SK-N-SH (cell line): Measurements from ENCODE around the gene PXDN. TPM values are rescaled to one million over a fixed set of nuclear protein-coding genes. Genes with fewer than 3 reads are reported as not detected.

Source experiments
- CTCF ChIA-PET: fragments of 300-600, 350-600 bp; formaldehyde crosslinking; extraction: SDS; loops from one replicate; lab custom pipeline; 2021; lab: Yijun Ruan, JAX
- POLR2A ChIA-PET: fragments of 350-600 bp; sonication (Branson Sonifier 250); formaldehyde crosslinking; extraction: SDS; loops from one replicate; lab custom pipeline; 2020; ENCODE audit warnings: antibody characterized with exemption, inconsistent platforms; lab: Yijun Ruan, JAX
- DNase-seq: peaks from one replicate; pipeline ENCODE4 v3.0.0; 2012
- H2AFZ ChIP-seq: fragments of 200-600 bp; sonication (generic); 2 replicates; pipeline ENCODE4 v1.8.1; 2016; ENCODE audit warnings: antibody characterized with exemption, mild to moderate bottlenecking, low read depth
- H3F3A ChIP-seq: fragments of 200-600 bp; sonication (generic); replicated peaks from 2 replicates; pipeline ENCODE3; 2016; ENCODE audit warnings: antibody characterized with exemption, mild to moderate bottlenecking; ENCODE audit not compliant: insufficient read depth
- H3K27ac ChIP-seq, 2 experiments: fragments of 200-500 bp in 1 of 2; fragments of 200-600 bp in 1 of 2; sonication (Bioruptor generic) in 1 of 2; sonication (generic), shearing (Covaris generic) in 1 of 2; 2 replicates each; pipeline versions ENCODE4 v1.5.1 to v1.6.1; 2014 to 2016; ENCODE audit warnings: low read depth in 2 of 2, inconsistent platforms in 1 of 2, low read length in 1 of 2, mild to moderate bottlenecking in 1 of 2, mixed read lengths in 1 of 2
- H3K27me3 ChIP-seq: fragments of 200-600 bp; sonication (generic), shearing (Covaris generic); 2 replicates; pipeline ENCODE4 v1.6.1; 2016; ENCODE audit warnings: mixed run types; ENCODE audit not compliant: insufficient read depth
- H3K36me3 ChIP-seq, 2 experiments: fragments of 200-500 bp in 1 of 2; fragments of 200-600 bp in 1 of 2; sonication (Bioruptor generic) in 1 of 2; sonication (generic) in 1 of 2; replicated peaks in 1 of 2; 2 replicates each; pipeline versions ENCODE3 to v1.5.1; 2014 to 2016; ENCODE audit warnings: low read length in 1 of 2, mild to moderate bottlenecking in 1 of 2; ENCODE audit not compliant: insufficient read depth in 2 of 2, control insufficient read depth in 1 of 2
- H3K4me1 ChIP-seq, 2 experiments: fragments of 200-500 bp in 1 of 2; fragments of 200-600 bp in 1 of 2; sonication (Bioruptor generic) in 1 of 2; sonication (generic), shearing (Covaris generic) in 1 of 2; 2 replicates each; pipeline versions ENCODE4 v1.5.1 to v1.6.1; 2014 to 2016; ENCODE audit warnings: low read depth in 1 of 2, low read length in 1 of 2, mixed run types in 1 of 2; ENCODE audit not compliant: insufficient read depth in 2 of 2, control insufficient read depth in 1 of 2
- H3K4me2 ChIP-seq: fragments of 200-600 bp; sonication (generic), shearing (Covaris generic); 2 replicates; pipeline ENCODE4 v1.6.1; 2017; ENCODE audit warnings: mixed run types
- H3K4me3 ChIP-seq, 2 experiments: fragments of 200-500 bp in 1 of 2; fragments of 200-600 bp in 1 of 2; sonication (Bioruptor generic) in 1 of 2; sonication (generic), shearing (Covaris generic) in 1 of 2; 2 replicates each; pipeline versions ENCODE4 v1.5.1 to v1.8.1; 2014 to 2016; ENCODE audit warnings: low read depth in 2 of 2, inconsistent platforms in 1 of 2, low read length in 1 of 2, mild to moderate bottlenecking in 1 of 2, mixed read lengths in 1 of 2, moderate library complexity in 1 of 2
- H3K79me2 ChIP-seq: fragments of 200-600 bp; sonication (generic); 2 replicates; pipeline ENCODE4 v1.8.1; 2017; ENCODE audit warnings: mild to moderate bottlenecking; ENCODE audit not compliant: insufficient read depth
- H3K9ac ChIP-seq: fragments of 200-600 bp; sonication (generic); 2 replicates; pipeline ENCODE4 v1.6.1; 2017; ENCODE audit warnings: mixed run types
- H3K9me2 ChIP-seq: fragments of 200-600 bp; sonication (generic); 2 replicates; pipeline ENCODE4 v1.6.1; 2017; ENCODE audit warnings: mixed run types
- H3K9me3 ChIP-seq: fragments of 200-600 bp; sonication (generic); 2 replicates; pipeline ENCODE4 v1.6.1; 2017; ENCODE audit warnings: mixed run types, mild to moderate bottlenecking, moderate library complexity
- H4K20me1 ChIP-seq: fragments of 200-600 bp; sonication (generic); 2 replicates; pipeline ENCODE4 v1.6.1; 2017; ENCODE audit warnings: mild to moderate bottlenecking, mixed run types; ENCODE audit not compliant: insufficient read depth
- EP300 ChIP-seq, 2 experiments: IDR thresholded peaks; 2 replicates each; pipeline versions ENCODE4 v1.4.0 to v1.6.1; 2012; ENCODE audit warnings: borderline replicate concordance in 1 of 2, low read depth in 1 of 2, low read length in 1 of 2
- FOXJ3 ChIP-seq: sonication (generic); formaldehyde crosslinking; IDR thresholded peaks from 2 replicates; pipeline ENCODE4 v1.5.1; 2020; ENCODE audit warnings: mild to moderate bottlenecking, missing genetic modification reagents
- GABPA ChIP-seq: IDR thresholded peaks from 2 replicates; pipeline ENCODE4 v1.4.0; 2012; ENCODE audit warnings: low read depth, mild to moderate bottlenecking
- GATA2 ChIP-seq: sonication (generic); formaldehyde crosslinking; IDR thresholded peaks from 2 replicates; pipeline ENCODE4 v1.5.0; 2020; ENCODE audit warnings: mild to moderate bottlenecking, missing genetic modification reagents
- JUND ChIP-seq: IDR thresholded peaks from 2 replicates; pipeline ENCODE4 v1.4.0; 2012
- MXI1 ChIP-seq: IDR thresholded peaks from 2 replicates; pipeline ENCODE4 v1.6.1; 2012; ENCODE audit warnings: mild to moderate bottlenecking, low read depth, low read length, improper control_type of control experiment
- NFIC ChIP-seq: IDR thresholded peaks from 2 replicates; pipeline ENCODE4 v1.4.0; 2012; ENCODE audit warnings: borderline replicate concordance
- NRF1 ChIP-seq: IDR thresholded peaks from 2 replicates; pipeline ENCODE4 v1.6.1; 2012; ENCODE audit warnings: low read depth, mild to moderate bottlenecking, low read length
- RAD21 ChIP-seq: IDR thresholded peaks from 2 replicates; pipeline ENCODE4 v1.6.1; 2012; ENCODE audit warnings: mild to moderate bottlenecking, low read length
- RCOR1 ChIP-seq: fragments of 150-350 bp; IDR thresholded peaks from 2 replicates; pipeline ENCODE4 v1.6.1; 2017; ENCODE audit warnings: antibody characterized with exemption, low read length
- RFX5 ChIP-seq: IDR thresholded peaks from 2 replicates; pipeline ENCODE4 v1.6.1; 2012; ENCODE audit warnings: mild to moderate bottlenecking, improper control_type of control experiment, low read length
- RXRA ChIP-seq: IDR thresholded peaks from 2 replicates; pipeline ENCODE4 v1.4.0; 2012; ENCODE audit warnings: low read depth, mild to moderate bottlenecking, borderline replicate concordance
- SIN3A ChIP-seq: IDR thresholded peaks from 2 replicates; pipeline ENCODE4 v1.6.1; 2012; ENCODE audit warnings: low read depth, mild to moderate bottlenecking, low read length, moderate library complexity, borderline replicate concordance
- SMC3 ChIP-seq: IDR thresholded peaks from 2 replicates; pipeline ENCODE4 v1.6.1; 2012; ENCODE audit warnings: low read depth, low read length, improper control_type of control experiment
- TCF12 ChIP-seq: IDR thresholded peaks from 2 replicates; pipeline ENCODE4 v1.4.0; 2012
- YY1 ChIP-seq: IDR thresholded peaks from 2 replicates; pipeline ENCODE4 v1.4.0; 2012; ENCODE audit warnings: low read depth, mild to moderate bottlenecking
- WGBS: methylation state at CpG from one replicate; pipeline ENCODE4 v1.1.6; 2017; ENCODE audit warnings: low lambda C conversion rate; 5-methylcytosine and 5-hydroxymethylcytosine counted together
- polyA plus RNA-seq, 3 experiments: library from polyadenylated mRNA; depleted of rRNA; stranded (reverse); fragments of >200 nt; gene quantifications; 2 replicates each; pipeline ENCODE4 v1.2.3, GENCODE V29; 2012
- TF ChIP-seq, protein P1 (sequence below): IDR thresholded peaks from 2 replicates; pipeline ENCODE4 v1.4.0; 2012; ENCODE audit warnings: low read depth, borderline replicate concordance
- TF ChIP-seq, protein P2 (sequence below): fragments of 200-600 bp; sonication (generic); IDR thresholded peaks from 2 replicates; pipeline ENCODE4 v1.6.1; 2017; ENCODE audit warnings: antibody characterized with exemption, mild to moderate bottlenecking, moderate library complexity
- TF ChIP-seq, protein P3 (sequence below): IDR thresholded peaks from 2 replicates; pipeline ENCODE4 v1.6.1; 2012; ENCODE audit warnings: mild to moderate bottlenecking, low read depth, low read length, moderate library complexity

PXDN gene
- polyA plus RNA-seq, 1 of the 3 experiments (the other 2 are of a cell fraction) = 146 TPM

DNA sequence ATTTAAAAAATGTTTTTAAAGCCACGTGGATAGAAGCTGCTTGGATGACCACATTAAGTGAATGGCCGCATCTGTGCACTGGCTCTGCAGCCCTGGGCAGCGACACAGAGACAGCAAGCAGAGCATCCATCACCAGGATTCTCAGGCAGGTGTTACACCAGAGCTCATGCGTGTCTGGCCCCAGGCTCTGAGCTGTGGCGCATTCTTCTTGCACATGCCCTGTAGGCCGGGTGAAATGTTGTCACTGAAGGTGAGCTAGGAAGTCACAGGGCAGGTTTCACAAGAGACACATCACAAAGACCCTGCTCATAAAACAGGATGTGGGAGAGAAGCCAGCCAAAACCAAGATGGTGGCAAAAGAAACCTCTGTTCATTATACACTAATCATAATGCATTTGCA lies 8.4 kb upstream of the PXDN start:
- Histone ChIP-seq H3K79me2 (no peaks in the 10 kb centered on the region), H3K9me2 (no peaks in the 10 kb centered on the region), H3K4me1 (peaks cover 4 to 18% of the 10 kb centered on the region in 2 experiments; a peak in 2 of 4 replicates), H3K27ac (no peak overlapping the region), H3K27me3 (no peaks in the 10 kb centered on the region), H3F3A (peaks cover 5% of the 10 kb centered on the region), H3K4me3 (no peak overlapping the region), H2AFZ (no peak overlapping the region), H4K20me1 (no peaks in the 10 kb centered on the region), H3K9me3 (no peaks in the 10 kb centered on the region), H3K36me3 (no peaks in the 10 kb centered on the region), H3K4me2 (no peak overlapping the region), H3K9ac (no peak overlapping the region)
- DNase-seq = no peak
- TF ChIP-seq MXI1 (no peak), RXRA (no peak), NRF1 (no peak), RAD21 (no peak), GABPA (no peak), JUND (no peak), NFIC (no peak), YY1 (no peak)
- TF ChIP-seq, protein P1, sequence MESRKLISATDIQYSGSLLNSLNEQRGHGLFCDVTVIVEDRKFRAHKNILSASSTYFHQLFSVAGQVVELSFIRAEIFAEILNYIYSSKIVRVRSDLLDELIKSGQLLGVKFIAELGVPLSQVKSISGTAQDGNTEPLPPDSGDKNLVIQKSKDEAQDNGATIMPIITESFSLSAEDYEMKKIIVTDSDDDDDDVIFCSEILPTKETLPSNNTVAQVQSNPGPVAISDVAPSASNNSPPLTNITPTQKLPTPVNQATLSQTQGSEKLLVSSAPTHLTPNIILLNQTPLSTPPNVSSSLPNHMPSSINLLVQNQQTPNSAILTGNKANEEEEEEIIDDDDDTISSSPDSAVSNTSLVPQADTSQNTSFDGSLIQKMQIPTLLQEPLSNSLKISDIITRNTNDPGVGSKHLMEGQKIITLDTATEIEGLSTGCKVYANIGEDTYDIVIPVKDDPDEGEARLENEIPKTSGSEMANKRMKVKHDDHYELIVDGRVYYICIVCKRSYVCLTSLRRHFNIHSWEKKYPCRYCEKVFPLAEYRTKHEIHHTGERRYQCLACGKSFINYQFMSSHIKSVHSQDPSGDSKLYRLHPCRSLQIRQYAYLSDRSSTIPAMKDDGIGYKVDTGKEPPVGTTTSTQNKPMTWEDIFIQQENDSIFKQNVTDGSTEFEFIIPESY = no peak
- CTCF ChIA-PET = interaction anchor here (1.0 to 9.4 kb wide), 6 partner anchors 11 to 207 kb away, joined by 3 to 122 read pairs (median 16); no protein-coding TSS in a partner anchor
- WGBS = 67% methylated on average over 6 of the region's 6 CpGs
- POLR2A ChIA-PET = no interaction called here

DNA sequence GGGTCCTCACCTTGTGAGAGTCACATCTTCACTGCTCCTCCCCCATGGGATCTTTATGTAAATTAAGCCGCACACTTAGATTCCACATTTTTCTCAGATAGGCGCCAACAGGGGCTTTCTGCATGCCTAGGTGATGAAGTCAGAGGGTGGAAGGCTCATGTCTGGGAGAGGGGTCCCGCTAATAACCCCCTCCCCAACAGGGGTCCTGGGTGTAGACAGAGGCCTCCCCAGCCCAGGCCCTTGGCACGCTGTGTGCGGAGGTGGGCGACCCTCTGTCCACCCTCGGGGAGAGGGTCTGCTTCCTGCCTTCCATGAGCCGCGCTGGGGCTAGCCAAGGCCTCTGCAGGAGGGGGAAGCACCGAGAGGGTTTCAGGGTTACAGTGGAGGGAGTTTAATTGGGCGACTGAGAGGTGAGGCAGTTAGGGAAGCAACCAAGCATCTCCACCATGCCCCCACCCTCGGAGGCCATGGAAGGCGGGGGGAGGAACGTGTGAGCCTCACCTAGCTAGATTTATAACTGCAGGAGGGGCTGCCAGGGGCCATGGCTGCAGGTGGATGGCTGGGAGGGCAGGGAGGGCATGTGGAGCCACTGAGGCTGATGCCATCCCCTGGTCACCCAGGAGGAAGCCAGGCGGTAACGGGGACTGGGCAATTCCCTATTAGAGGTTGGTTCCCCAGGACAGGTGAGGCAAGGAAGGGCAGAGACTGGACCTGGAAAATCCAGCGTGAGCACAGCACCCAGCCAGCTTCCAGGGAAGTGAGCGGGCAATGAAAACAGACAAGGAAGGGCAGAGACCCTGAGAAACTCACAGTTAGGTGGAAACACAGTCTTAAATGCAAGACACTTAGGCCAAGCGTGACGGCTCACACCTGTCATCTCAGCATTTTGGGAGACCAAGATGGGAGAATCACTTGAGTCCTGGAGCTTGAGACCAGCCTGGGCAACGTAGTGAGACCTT lies 7.7 kb upstream of the PXDN start:
- DNase-seq = no peak
- H3K36me3 ChIP-seq = no peaks in the 10 kb centered on the region
- CTCF ChIA-PET = interaction anchor here (0.9 to 9.4 kb wide), 33 partner anchors 10 to 798 kb away, joined by 3 to 122 read pairs (median 10); no protein-coding TSS in a partner anchor
- no peak overlapping the region for H3K9ac ChIP-seq
- POLR2A ChIA-PET = interaction anchor here (1.2 kb wide), 1 partner anchor 37 kb away, joined by 3 read pairs; no protein-coding TSS in a partner anchor
- no peak overlapping the region for H3K4me3 ChIP-seq
- no peak overlapping the region for H3K27ac ChIP-seq
- no peaks in the 10 kb centered on the region for H3K27me3 ChIP-seq
- peaks cover 4 to 13% of the 10 kb centered on the region in 2 experiments; a peak in 2 of 4 replicates for H3K4me1 ChIP-seq
- H2AFZ ChIP-seq = no peak overlapping the region
- WGBS = 63% methylated on average over 17 of the region's 21 CpGs
- H3K9me2 ChIP-seq = no peaks in the 10 kb centered on the region
- H3K4me2 ChIP-seq = no peak overlapping the region
- H4K20me1 ChIP-seq = no peaks in the 10 kb centered on the region
- H3K9me3 ChIP-seq = no peaks in the 10 kb centered on the region
- H3K79me2 ChIP-seq = no peaks in the 10 kb centered on the region
- H3F3A ChIP-seq = peaks cover 5% of the 10 kb centered on the region
- no peak for TF ChIP-seq YY1
- TF ChIP-seq NRF1 = no peak
- no peak for TF ChIP-seq SIN3A
- TF ChIP-seq RCOR1 = no peak
- TF ChIP-seq TCF12 = no peak
- no peak for TF ChIP-seq EP300 (IDR thresholded peaks at IDR 0.05; ENCODE audit: borderline replicate concordance in 1 of 2, low read depth in 1 of 2, low read length in 1 of 2)
- no peak for TF ChIP-seq JUND
- TF ChIP-seq SMC3 = no peak
- TF ChIP-seq, protein P2, sequence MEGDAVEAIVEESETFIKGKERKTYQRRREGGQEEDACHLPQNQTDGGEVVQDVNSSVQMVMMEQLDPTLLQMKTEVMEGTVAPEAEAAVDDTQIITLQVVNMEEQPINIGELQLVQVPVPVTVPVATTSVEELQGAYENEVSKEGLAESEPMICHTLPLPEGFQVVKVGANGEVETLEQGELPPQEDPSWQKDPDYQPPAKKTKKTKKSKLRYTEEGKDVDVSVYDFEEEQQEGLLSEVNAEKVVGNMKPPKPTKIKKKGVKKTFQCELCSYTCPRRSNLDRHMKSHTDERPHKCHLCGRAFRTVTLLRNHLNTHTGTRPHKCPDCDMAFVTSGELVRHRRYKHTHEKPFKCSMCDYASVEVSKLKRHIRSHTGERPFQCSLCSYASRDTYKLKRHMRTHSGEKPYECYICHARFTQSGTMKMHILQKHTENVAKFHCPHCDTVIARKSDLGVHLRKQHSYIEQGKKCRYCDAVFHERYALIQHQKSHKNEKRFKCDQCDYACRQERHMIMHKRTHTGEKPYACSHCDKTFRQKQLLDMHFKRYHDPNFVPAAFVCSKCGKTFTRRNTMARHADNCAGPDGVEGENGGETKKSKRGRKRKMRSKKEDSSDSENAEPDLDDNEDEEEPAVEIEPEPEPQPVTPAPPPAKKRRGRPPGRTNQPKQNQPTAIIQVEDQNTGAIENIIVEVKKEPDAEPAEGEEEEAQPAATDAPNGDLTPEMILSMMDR = no peak
- TF ChIP-seq RFX5 = no peak
- no peak for TF ChIP-seq GATA2 (CRISPR knock-in tag)
- TF ChIP-seq FOXJ3 = no peak
- no peak for TF ChIP-seq NFIC
- TF ChIP-seq RXRA = no peak
- TF ChIP-seq RAD21 = no peak
- TF ChIP-seq, protein P3, sequence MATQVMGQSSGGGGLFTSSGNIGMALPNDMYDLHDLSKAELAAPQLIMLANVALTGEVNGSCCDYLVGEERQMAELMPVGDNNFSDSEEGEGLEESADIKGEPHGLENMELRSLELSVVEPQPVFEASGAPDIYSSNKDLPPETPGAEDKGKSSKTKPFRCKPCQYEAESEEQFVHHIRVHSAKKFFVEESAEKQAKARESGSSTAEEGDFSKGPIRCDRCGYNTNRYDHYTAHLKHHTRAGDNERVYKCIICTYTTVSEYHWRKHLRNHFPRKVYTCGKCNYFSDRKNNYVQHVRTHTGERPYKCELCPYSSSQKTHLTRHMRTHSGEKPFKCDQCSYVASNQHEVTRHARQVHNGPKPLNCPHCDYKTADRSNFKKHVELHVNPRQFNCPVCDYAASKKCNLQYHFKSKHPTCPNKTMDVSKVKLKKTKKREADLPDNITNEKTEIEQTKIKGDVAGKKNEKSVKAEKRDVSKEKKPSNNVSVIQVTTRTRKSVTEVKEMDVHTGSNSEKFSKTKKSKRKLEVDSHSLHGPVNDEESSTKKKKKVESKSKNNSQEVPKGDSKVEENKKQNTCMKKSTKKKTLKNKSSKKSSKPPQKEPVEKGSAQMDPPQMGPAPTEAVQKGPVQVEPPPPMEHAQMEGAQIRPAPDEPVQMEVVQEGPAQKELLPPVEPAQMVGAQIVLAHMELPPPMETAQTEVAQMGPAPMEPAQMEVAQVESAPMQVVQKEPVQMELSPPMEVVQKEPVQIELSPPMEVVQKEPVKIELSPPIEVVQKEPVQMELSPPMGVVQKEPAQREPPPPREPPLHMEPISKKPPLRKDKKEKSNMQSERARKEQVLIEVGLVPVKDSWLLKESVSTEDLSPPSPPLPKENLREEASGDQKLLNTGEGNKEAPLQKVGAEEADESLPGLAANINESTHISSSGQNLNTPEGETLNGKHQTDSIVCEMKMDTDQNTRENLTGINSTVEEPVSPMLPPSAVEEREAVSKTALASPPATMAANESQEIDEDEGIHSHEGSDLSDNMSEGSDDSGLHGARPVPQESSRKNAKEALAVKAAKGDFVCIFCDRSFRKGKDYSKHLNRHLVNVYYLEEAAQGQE = no peak
